Activated naive CD4-positive, alpha-beta T cell treated with anti-CD3 and anti-CD28 coated beads, Interleukin-2, amount 10 ng/mL, durations not matched to agents 7 days and 5 days (primary cell): Measurements from ENCODE around the gene RBP4.

Experiments
- CTCF ChIA-PET: fragments of 350-600 bp; sonication (Branson Sonifier 250); formaldehyde crosslinking; loops from one replicate; lab custom pipeline; 2021; ENCODE audit warnings: antibody characterized with exemption; lab: Charles Lee
- DNase-seq: peaks from one replicate; pipeline ENCODE4 v3.0.0-alpha.2; 2020
- H3K27ac Mint-ChIP-seq: one replicate; pipeline ENCODE4 v1.8.0; 2021; ENCODE audit warnings: mild to moderate bottlenecking, moderate library complexity, mixed read lengths
- H3K27me3 Mint-ChIP-seq: one replicate; pipeline ENCODE4 v1.8.0; 2021; ENCODE audit warnings: mild to moderate bottlenecking, mixed read lengths
- H3K36me3 Mint-ChIP-seq: one replicate; pipeline ENCODE4 v1.8.0; 2021; ENCODE audit warnings: mixed read lengths
- H3K4me1 Mint-ChIP-seq: one replicate; pipeline ENCODE4 v1.8.0; 2021; ENCODE audit warnings: mixed read lengths
- H3K4me3 Mint-ChIP-seq: one replicate; pipeline ENCODE4 v1.8.0; 2021; ENCODE audit warnings: mild to moderate bottlenecking, moderate library complexity, mixed read lengths
- H3K9me3 Mint-ChIP-seq: one replicate; pipeline ENCODE4 v1.8.0; 2021; ENCODE audit warnings: mixed read lengths

The RBP4 gene

GRCh38 chr10:93603023-93603422, 2.0 kb upstream of the RBP4 start:
- CTCF ChIA-PET = no interaction called here

GRCh38 chr10:93601774-93602162, 733 bp upstream of the RBP4 start:
- H3K4me1 Mint-ChIP-seq = no peaks in the 10 kb centered on the region
- no peaks in the 10 kb centered on the region for H3K9me3 Mint-ChIP-seq
- H3K27ac Mint-ChIP-seq = no peak overlapping the region
- peaks cover 62% of the 10 kb centered on the region for H3K27me3 Mint-ChIP-seq
- CTCF ChIA-PET = no interaction called here
- DNase-seq = no peak
- H3K4me3 Mint-ChIP-seq = no peak overlapping the region
- no peaks in the 10 kb centered on the region for H3K36me3 Mint-ChIP-seq

More at GRCh38 chr10:93603023-93603422, 2.0 kb upstream of the RBP4 start:
- H3K9me3 Mint-ChIP-seq = no peaks in the 10 kb centered on the region
- H3K27me3 Mint-ChIP-seq = peaks cover 67% of the 10 kb centered on the region
- H3K27ac Mint-ChIP-seq = no peak overlapping the region
- DNase-seq = no peak
- no peaks in the 10 kb centered on the region for H3K36me3 Mint-ChIP-seq
- no peak overlapping the region for H3K4me3 Mint-ChIP-seq
- no peaks in the 10 kb centered on the region for H3K4me1 Mint-ChIP-seq

- Mint-ChIP-seq H3K4me3 (no peak overlapping the region), H3K27me3 (peaks cover 56% of the 10 kb centered on the region), H3K4me1 (no peaks in the 10 kb centered on the region), H3K27ac (no peak overlapping the region), H3K9me3 (no peaks in the 10 kb centered on the region), H3K36me3 (no peaks in the 10 kb centered on the region)
- no peak for DNase-seq
- CTCF ChIA-PET = no interaction called here
These were observed 439 bp downstream of the RBP4 start for GRCh38 chr10:93600446-93601145.

GRCh38 chr10:93599778-93600177, 1.3 kb downstream of the RBP4 start:
- no peak for DNase-seq
- Mint-ChIP-seq H3K27me3 (peaks cover 56% of the 10 kb centered on the region), H3K4me1 (no peaks in the 10 kb centered on the region), H3K36me3 (no peaks in the 10 kb centered on the region), H3K9me3 (no peaks in the 10 kb centered on the region), H3K4me3 (no peak overlapping the region), H3K27ac (no peak overlapping the region)
- CTCF ChIA-PET = no interaction called here

GRCh38 chr10:93599335-93599734, 1.7 kb downstream of the RBP4 start:
- Mint-ChIP-seq H3K4me3 (no peak overlapping the region), H3K27ac (no peak overlapping the region), H3K9me3 (no peaks in the 10 kb centered on the region), H3K36me3 (no peaks in the 10 kb centered on the region), H3K4me1 (no peaks in the 10 kb centered on the region), H3K27me3 (peaks cover 54% of the 10 kb centered on the region)
- DNase-seq = no peak
- CTCF ChIA-PET = no interaction called here

- no peak for DNase-seq
- no peaks in the 10 kb centered on the region for H3K36me3 Mint-ChIP-seq
- peaks cover 45% of the 10 kb centered on the region for H3K27me3 Mint-ChIP-seq
- H3K27ac Mint-ChIP-seq = no peak overlapping the region
- CTCF ChIA-PET = no interaction called here
- H3K4me3 Mint-ChIP-seq = no peak overlapping the region
- no peaks in the 10 kb centered on the region for H3K4me1 Mint-ChIP-seq
- H3K9me3 Mint-ChIP-seq = no peaks in the 10 kb centered on the region
These were observed 2.9 kb downstream of the RBP4 start for GRCh38 chr10:93598157-93598556.

- Mint-ChIP-seq H3K9me3 (no peaks in the 10 kb centered on the region), H3K4me3 (no peak overlapping the region)
These were observed 3.9 kb downstream of the RBP4 start for GRCh38 chr10:93597075-93597599.

GRCh38 chr10:93596539-93596938, 4.5 kb downstream of the RBP4 start:
- Mint-ChIP-seq H3K9me3 (no peaks in the 10 kb centered on the region), H3K4me3 (no peak overlapping the region), H3K4me1 (no peaks in the 10 kb centered on the region), H3K27me3 (peaks cover 28% of the 10 kb centered on the region), H3K36me3 (no peaks in the 10 kb centered on the region), H3K27ac (no peak overlapping the region)
- DNase-seq = no peak
- CTCF ChIA-PET = no interaction called here

More at GRCh38 chr10:93597075-93597599, 3.9 kb downstream of the RBP4 start:
- CTCF ChIA-PET = no interaction called here
- Mint-ChIP-seq H3K27ac (no peak overlapping the region), H3K36me3 (no peaks in the 10 kb centered on the region), H3K4me1 (no peaks in the 10 kb centered on the region), H3K27me3 (peaks cover 34% of the 10 kb centered on the region)
- DNase-seq = no peak

- DNase-seq = no peak
- no peaks in the 10 kb centered on the region for H3K9me3 Mint-ChIP-seq
- H3K27ac Mint-ChIP-seq = no peak overlapping the region
- no peaks in the 10 kb centered on the region for H3K36me3 Mint-ChIP-seq
- H3K27me3 Mint-ChIP-seq = peaks cover 19% of the 10 kb centered on the region
- H3K4me1 Mint-ChIP-seq = no peaks in the 10 kb centered on the region
- CTCF ChIA-PET = no interaction called here
- no peak overlapping the region for H3K4me3 Mint-ChIP-seq
These were observed 5.5 kb downstream of the RBP4 start for GRCh38 chr10:93595378-93596161.

- Mint-ChIP-seq H3K9me3 (no peaks in the 10 kb centered on the region), H3K4me1 (no peaks in the 10 kb centered on the region), H3K27me3 (peaks cover 8% of the 10 kb centered on the region), H3K4me3 (no peak overlapping the region), H3K36me3 (no peaks in the 10 kb centered on the region), H3K27ac (no peak overlapping the region)
- CTCF ChIA-PET = no interaction called here
- DNase-seq = no peak
These were observed 6.5 kb downstream of the RBP4 start for GRCh38 chr10:93594518-93594917.

- Mint-ChIP-seq H3K27ac (no peak overlapping the region), H3K27me3 (peaks cover 9% of the 10 kb centered on the region), H3K4me1 (no peaks in the 10 kb centered on the region), H3K4me3 (no peak overlapping the region), H3K9me3 (no peaks in the 10 kb centered on the region), H3K36me3 (no peaks in the 10 kb centered on the region)
- no peak for DNase-seq
- CTCF ChIA-PET = no interaction called here
These were observed 7.3 kb downstream of the RBP4 start for GRCh38 chr10:93593749-93594148.

- no peaks in the 10 kb centered on the region for H3K36me3 Mint-ChIP-seq
- H3K27ac Mint-ChIP-seq = no peak overlapping the region
- H3K4me1 Mint-ChIP-seq = no peaks in the 10 kb centered on the region
- H3K4me3 Mint-ChIP-seq = no peak overlapping the region
- H3K27me3 Mint-ChIP-seq = peaks cover 10% of the 10 kb centered on the region
- H3K9me3 Mint-ChIP-seq = no peaks in the 10 kb centered on the region
- CTCF ChIA-PET = no interaction called here
- no peak for DNase-seq
These were observed 7.8 kb downstream of the RBP4 start for GRCh38 chr10:93593254-93593653.

- Mint-ChIP-seq H3K4me3 (no peak overlapping the region), H3K9me3 (no peaks in the 10 kb centered on the region), H3K4me1 (no peaks in the 10 kb centered on the region), H3K27ac (no peak overlapping the region), H3K36me3 (no peaks in the 10 kb centered on the region), H3K27me3 (peaks cover 9% of the 10 kb centered on the region)
- CTCF ChIA-PET = no interaction called here
- DNase-seq = no peak
These were observed 9.8 kb downstream of the RBP4 start for GRCh38 chr10:93591065-93591808.

- CTCF ChIA-PET = no interaction called here
- Mint-ChIP-seq H3K4me1 (no peaks in the 10 kb centered on the region), H3K27me3 (peaks cover 9% of the 10 kb centered on the region), H3K9me3 (no peaks in the 10 kb centered on the region), H3K36me3 (no peaks in the 10 kb centered on the region), H3K27ac (no peak overlapping the region), H3K4me3 (no peak overlapping the region)
- no peak for DNase-seq
These were observed 10.4 kb downstream of the RBP4 start for GRCh38 chr10:93590638-93591037.
